ENCODE data around the gene EID3.

DNA sequence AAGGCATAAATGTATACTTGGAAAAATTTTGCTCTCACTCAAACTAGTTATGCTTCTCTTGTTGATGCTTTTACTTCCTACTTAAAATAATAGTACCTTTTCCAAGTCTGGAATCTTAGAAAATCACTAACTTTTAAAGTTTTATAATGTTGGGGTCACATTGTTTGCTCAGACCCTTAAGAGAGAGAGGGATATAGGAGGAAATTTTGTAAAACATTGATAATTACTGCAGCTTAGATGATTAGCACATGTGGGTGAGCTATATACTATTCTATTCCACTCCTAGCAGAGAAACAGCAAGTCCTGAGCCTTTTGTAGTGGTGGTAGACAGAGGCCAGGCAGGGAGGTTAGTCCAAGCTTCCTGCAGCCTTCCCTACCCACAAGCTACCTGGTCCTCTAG, 13.4 kb downstream of the EID3 start:
- TF ChIP-seq, protein P1, sequence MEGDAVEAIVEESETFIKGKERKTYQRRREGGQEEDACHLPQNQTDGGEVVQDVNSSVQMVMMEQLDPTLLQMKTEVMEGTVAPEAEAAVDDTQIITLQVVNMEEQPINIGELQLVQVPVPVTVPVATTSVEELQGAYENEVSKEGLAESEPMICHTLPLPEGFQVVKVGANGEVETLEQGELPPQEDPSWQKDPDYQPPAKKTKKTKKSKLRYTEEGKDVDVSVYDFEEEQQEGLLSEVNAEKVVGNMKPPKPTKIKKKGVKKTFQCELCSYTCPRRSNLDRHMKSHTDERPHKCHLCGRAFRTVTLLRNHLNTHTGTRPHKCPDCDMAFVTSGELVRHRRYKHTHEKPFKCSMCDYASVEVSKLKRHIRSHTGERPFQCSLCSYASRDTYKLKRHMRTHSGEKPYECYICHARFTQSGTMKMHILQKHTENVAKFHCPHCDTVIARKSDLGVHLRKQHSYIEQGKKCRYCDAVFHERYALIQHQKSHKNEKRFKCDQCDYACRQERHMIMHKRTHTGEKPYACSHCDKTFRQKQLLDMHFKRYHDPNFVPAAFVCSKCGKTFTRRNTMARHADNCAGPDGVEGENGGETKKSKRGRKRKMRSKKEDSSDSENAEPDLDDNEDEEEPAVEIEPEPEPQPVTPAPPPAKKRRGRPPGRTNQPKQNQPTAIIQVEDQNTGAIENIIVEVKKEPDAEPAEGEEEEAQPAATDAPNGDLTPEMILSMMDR (IDR thresholded peaks at IDR 0.05; ENCODE audit: low read depth, low read length) = no peak
- no peak for TF ChIP-seq EZH2phosphoT487 (IDR thresholded peaks at IDR 0.05; ENCODE audit: low read depth)
